IPS-11a (cell line): Measurements from ENCODE around the gene TEAD4.

ENCODE experiments used
- H3K4me3 ChIP-seq: one replicate; pipeline ENCODE4 v1.5.1; 2013; ENCODE audit warnings: low read depth, low read length, control low read depth

Gene TEAD4

DNA sequence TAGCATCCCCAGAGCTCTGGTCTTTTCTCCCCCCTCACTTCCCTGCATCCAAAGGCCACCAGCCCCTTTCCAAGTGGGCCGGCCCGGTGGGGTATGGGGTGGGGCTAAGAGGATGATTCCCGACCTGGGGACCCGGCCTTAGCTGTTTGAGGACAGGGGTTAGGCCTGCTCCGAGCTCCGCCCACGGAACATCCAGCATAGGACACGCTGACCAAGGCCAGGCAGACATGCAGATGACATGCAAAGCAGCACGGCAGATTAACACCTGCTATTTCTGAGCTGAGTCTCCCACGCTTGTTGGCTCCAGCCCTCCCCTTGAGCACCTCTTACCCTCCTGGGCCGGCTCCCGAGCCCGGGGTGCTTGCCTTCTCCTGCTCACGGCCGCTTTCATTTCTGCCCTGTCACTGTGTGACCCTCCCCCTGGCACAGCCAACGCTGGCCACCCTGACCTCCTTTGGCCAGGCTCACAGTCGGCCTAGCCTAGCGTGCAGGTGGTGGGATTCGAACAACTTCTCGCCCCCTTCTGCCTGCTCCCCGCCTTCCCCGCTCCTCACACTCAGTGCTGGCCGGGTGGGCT, 40.2 kb downstream of the TEAD4 start:
- no peak overlapping the region for H3K4me3 ChIP-seq

DNA sequence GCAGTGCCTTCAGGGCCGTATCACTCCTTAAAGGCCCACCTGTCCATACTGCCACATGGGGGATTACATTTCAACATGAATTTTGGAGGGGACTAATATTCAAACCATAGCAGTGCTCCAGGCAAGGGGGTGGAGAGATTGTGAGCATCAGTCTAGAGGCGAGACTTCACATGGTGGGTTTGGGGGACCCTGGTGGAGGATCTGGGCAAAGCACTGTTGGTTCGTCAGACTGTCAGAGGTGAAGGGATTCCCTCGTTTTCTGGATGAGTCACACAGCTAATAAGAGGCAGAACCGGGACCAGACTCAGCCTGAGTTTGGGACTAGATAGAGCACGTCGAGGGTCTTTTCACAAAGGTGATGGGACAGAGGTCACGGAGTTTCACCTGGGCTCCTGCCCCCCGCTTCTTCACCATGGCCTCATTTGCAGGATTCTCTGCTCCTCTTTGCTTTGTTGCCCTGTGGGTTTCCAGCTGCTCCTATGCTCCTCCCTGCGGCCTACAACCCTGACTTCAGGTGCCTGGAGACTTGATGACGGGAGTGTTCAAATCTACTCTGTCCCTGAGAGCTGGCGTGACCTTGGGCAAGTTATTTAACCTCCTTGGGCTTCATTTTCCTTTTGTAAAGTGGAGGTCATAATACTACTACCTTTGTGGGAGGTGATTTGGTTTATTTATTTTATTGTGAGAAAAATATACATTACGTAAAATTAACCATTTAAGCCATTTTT, 41.5 kb downstream of the TEAD4 start:
- H3K4me3 ChIP-seq: no peak overlapping the region

DNA sequence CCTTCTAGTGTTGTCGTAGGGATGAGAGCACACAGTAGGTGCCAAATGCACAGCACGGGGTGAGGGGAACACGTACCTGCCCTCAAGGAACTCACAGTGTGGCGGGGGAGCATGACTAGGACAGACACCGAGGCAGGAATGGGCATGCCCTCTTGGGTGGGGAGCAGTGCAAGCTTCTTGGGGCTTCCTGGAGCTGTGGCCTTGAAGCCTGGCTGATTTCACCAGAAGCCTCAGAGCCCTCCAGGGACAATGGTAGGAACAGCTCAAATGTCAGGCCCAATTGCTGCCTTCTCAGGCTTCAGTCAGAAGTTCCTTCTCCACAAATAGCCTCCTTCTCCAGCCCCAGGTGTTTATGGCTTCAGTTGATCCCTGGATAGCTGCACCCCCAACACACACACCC, 43.4 kb downstream of the TEAD4 start:
- no peak overlapping the region for H3K4me3 ChIP-seq

DNA sequence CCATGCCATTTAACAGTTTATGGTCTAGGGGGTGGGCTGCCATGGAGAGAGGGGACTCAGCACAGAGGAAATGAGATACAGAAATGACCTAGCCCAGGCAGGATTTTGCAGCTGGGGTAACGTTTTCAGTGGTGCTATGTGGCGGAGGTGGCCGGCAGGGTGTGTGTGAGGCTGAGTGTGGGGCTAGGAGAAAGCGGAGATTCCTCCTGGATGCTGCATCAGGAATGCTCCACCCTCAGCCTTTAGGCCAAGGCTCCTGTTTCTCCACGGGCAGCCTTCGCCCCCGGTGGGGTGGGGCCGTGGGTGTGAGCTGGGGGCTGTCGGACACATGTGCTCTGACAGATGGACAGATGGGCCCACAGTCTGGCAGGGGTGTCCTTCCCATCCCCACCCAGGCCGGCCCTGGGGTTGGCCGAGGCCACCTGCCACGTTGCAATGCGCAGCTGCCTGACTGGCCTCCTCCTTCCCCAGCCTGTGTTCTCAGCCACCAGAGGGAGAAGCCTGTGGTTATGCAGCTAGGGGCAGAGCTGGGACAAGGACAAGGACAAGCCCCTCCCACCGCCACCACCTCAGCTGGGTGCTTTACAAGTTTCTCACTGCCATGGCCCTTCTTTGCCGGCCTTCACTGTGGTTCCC, 44.3 kb downstream of the TEAD4 start:
- H3K4me3 ChIP-seq: no peak overlapping the region

DNA sequence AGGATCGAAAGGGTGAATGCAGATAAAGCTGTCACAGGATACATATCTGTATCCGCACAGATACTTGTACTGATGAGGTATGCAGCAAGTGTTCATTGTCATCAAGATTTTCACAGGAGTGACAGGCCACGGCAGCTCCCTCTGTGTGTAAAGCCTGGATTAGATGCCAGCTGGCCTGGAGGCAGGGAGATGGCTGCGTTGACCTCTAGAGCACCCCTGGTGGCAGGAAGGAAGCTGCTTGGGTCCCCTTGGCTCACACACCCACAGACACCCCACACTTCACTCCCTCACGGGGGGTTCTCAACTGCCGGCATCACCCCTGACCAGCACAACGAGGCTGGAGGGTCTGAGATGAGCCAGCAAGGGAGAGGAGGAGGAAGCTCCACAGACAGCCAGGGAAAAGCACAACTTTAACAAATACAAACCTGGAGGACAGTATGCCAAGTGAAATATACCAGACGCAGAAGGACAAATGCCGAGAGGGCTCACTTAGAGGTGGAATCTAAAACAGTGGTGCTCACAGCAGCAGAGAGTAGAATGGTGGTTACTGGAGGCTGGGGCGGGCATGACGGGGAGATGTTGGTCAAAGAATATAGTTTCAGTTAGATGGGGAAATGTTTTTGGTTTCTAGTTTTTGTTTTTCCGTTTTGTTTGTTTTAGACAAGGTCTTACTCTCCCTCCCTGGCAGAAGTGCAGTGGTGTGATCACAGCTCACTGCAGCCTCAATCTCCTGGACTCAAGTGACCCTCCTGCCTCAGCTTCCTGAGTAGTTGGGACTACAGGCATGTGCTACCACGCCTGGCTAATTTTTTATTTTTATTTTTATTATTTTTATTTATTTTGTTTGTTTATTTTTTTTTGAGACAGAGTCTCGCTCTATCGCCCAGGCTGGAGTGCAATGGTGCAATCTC, 45.7 kb downstream of the TEAD4 start:
- H3K4me3 ChIP-seq: no peak overlapping the region

DNA sequence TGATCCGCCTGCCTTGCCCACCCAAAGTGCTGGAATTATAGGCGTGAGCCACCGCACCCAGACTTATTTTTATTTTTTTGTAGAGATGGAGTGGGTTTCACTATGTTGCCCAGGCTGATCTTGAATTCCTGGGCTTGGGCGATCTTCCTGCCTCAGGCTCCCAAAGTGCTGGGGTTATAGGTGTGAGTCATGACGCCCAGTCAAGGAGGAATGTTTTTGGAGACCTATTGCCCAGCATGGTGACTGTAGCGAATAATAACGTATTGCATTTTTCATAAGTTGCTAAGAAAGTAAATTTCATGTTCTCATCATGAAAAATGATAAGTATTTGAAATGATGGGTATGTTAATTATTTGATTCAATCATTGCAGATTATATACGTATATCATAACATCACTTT, 46.5 kb downstream of the TEAD4 start:
- H3K4me3 ChIP-seq: no peak overlapping the region

DNA sequence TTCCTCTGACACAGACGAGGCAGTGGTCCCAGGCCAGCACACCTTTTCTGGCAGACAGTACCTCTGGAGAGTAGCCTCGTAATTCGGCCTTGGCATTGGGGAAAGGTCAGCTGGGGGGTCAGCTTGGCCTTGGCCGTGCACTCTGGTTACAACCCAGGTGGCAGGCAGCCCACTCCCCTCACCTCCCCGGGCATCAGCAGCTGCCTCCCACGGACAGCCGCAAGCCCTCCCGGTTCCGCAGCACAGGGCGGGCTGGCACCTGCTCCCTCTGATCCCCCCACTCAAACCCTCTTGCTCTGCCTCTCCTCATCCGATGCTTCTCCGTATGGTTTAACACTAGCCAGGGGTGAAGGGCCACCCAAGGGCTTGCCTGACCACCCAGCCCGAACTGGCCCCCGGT, 50.6 kb downstream of the TEAD4 start:
- no peak overlapping the region for H3K4me3 ChIP-seq

DNA sequence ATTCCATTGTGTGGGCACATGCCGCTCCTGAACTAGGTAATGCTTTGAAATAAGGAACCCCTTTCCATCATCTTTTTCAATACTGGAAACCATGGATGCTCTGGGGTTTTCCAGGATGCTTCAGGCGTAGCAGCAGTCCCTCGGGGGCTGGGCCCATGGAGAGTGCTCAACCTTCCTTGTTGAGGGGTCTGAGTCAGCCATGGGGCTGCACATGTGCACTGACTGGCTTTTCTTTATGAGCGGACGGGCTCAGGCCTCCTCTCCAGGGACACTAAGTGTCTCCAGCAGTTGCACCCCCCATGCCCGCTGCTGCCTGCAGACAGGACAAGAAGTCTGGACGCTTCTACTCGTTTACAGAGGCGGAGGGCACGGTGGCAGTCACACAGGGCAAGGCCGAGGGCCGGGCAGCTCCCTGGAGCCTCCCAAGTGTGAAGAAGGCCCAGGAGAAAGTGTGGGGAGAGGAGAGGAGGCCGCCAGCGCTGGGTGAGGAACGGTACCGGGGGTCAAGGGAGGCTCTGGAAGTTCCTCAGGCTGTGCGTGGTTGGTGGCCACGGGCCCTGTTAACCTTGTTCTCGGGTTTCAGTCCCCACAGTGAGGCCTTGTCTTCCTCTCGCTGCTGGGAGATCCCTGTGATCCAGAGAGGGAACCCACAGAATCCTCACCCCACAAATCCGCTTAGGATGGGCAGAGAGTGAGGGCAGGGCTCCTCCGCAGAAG, 51.2 kb downstream of the TEAD4 start:
- no peak overlapping the region for H3K4me3 ChIP-seq

DNA sequence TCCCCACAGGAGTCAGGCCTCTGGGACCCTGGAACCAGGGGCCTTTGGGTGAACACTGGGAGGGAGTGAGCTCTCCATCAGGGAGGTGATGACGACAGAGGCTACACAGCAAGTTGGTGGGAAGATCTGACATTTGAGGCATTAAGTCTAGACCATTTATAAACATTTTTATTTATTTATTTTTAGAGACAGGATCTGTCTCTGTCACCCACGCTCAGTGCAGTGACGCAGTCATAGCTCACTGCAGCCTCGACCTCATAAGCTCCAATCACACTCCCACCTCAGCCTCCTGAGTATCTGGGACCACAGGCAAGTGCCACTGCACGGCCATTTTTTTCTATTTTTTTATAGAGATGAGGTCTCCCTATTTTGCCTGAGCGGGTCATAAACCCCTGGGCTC, 53.6 kb downstream of the TEAD4 start:
- H3K4me3 ChIP-seq: no peak overlapping the region

DNA sequence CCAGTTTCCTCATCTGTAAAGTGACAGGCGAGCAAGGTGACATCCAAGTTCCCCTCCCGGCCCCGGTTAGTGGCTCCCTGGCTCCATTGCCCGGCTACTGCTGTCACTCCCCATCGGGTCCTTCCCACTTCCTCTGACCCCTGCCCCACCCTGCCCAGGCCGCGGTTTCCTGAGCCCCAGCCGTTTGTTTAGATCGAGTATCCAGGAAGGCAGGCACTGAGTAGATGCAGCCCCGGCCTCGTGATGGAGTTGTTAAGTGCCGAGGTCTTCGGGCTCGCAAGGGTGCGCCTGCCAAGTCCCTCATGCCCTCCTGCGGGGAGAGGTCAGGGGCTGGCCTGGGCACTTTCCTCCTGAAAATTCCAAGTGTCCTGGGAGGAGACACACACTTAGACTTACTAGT, 55.4 kb downstream of the TEAD4 start:
- H3K4me3 ChIP-seq: no peak overlapping the region

DNA sequence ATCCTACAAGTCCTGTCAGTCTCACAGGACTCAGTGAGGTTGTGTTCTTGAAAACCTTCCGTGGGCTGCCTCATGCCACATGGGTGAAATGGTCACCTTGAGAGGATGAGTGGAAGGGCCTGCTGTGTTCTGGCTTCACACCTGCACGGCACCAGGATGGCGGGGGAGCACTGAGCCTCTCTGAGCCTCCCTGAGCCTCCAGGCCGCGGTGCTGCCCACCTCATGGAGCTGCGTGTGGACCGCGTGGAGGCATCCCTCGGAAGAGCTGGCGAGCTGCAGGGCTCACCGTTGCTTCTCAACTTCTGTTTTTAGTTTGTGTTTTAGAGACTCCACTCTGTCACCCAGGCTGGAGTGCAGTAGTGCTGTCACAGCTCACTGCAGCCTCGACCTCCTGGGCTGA, 56.2 kb downstream of the TEAD4 start:
- H3K4me3 ChIP-seq: no peak overlapping the region

DNA sequence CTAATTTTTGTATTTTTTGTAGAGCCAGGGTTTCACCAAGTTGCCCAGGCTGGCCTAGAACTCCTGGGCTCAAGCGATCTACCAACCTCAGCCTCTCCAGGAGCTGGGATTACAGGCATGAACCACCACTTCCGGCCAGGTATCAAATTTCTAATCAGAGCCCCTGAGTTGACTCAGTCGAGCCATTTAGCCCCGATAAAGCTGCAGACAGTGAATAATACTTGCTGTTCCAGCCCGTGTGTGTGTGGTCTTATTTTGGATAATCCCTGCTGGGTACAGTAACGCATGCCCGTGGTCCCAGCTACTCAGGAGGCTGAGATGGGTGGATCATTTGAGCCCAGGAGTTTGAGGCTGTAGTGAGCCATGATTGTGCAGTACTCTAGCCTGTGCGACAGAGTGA, 57.0 kb downstream of the TEAD4 start:
- no peak overlapping the region for H3K4me3 ChIP-seq

DNA sequence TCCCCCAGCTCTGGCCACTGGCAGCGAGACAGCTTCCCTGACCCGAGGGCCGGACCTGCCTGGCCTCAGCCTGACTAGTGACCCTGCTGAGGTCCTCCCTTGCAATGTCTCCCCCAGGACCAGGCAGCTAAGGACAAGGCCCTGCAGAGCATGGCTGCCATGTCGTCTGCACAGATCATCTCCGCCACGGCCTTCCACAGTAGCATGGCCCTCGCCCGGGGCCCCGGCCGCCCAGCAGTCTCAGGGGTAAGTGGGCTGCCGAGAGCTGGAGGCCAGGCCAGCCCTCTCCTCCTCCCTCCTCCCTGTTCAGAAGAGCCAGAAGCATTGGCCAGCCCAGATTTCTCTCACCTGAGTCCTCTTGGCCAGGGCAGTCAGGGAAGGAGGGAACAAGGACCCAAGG, 58.1 kb downstream of the TEAD4 start:
- no peak overlapping the region for H3K4me3 ChIP-seq

DNA sequence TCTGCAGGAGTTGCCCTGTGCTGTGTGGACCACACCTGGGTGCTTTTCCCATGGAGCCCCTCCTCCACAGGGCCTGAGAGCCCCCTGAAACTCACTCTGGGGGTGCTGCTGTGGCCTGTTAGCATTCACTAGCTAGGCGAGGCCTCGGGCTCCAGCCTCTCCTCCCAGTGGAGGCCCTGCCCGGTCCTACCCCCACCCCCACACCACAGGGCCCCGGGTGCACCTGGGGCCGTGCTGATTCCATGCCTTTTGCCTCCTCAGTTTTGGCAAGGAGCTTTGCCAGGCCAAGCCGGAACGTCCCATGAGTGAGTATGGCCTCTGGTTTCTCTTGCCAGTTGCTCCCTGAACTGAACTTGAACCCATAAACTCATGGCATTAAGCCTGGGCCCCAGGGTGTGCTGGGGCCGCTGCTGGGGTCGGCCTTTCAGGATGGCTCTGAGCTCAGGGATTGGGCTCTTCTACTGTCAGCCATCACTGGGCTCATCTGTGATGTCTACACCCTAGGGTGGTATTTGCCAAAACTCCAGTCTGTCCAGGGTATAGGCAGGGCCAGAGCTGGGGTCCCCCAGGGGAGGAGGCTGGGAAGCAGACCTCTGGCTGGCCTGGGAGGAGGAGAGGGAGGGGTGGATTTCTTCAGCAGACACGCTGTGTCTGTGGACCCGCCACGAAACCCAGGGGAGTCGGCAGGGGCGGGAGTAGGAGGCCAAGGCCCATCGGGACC, 59.2 kb downstream of the TEAD4 start:
- no peak overlapping the region for H3K4me3 ChIP-seq

DNA sequence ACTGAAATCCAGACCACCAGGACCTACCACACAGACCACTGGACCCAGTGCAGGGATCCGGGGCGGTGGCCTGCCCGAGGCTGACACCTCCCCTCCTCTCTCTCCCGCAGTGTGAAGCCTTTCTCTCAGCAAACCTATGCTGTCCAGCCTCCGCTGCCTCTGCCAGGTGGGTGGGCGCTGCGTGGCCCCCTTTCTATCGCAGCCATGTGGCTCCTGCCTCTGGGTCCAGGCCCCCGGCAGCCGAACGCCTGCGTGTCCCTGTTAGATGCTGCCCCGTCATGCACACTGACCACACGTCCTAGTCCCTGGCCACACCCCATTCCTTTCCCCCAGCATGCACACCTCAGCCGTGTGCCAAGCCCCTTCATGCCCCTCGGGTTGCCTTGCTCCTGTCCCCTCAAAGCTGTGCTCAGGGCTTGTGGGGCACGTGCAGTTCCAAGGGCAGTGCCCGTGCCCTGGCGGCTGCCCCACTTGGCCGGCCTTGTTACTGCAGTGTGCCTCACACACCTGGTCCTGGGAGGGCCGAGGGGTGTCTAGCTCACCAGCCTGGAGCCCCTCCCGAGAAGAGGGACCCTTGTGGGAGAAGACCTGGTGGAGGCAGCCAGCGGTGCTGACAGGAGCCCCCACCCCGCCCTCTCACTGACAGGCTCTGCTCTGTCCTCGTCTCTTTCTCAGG, 59.9 kb downstream of the TEAD4 start:
- H3K4me3 ChIP-seq: no peak overlapping the region

DNA sequence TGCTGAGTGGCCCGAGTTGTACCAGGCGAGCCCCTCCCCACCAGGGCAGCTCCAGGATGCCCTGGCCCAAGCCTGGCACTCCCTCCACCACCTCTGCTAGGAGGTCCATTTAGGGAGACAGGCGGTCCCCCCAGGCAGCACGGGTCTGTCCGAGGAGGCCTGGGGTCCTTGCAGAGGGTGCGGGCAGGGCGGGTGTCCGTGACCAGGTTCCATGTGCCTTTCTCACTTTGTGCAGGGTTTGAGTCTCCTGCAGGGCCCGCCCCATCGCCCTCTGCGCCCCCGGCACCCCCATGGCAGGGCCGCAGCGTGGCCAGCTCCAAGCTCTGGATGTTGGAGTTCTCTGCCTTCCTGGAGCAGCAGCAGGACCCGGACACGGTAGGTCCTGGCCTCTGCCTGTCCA, 61.2 kb downstream of the TEAD4 start:
- no peak overlapping the region for H3K4me3 ChIP-seq

DNA sequence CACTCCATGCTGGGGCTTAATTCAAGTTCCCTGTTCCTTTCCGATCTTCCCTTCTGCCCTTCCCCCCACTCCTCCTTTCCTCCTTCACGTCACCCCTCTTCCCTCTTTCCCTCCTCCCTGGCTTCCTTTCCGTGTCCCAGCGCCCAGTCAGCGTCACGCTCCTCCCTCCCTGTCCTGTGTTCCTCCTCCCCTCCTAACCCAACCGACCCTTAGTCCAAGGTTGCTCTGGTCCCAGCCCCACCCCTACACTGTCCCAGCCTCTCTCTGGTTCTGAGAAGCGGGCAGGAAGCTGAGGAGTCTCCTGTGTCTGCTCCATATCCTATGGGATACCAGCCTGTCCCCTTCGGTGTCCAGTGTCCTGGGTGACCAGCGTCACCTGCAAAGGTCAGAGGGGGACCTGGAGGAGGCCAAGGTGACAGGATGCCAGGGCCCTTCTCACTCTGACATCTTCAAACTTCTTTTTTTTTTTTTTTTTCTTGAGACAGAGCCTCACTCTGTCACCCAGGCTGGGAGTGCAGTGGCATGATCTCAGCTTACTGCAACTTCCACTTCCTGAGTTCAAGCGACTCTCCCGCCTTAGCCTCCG, 61.7 kb downstream of the TEAD4 start:
- no peak overlapping the region for H3K4me3 ChIP-seq

DNA sequence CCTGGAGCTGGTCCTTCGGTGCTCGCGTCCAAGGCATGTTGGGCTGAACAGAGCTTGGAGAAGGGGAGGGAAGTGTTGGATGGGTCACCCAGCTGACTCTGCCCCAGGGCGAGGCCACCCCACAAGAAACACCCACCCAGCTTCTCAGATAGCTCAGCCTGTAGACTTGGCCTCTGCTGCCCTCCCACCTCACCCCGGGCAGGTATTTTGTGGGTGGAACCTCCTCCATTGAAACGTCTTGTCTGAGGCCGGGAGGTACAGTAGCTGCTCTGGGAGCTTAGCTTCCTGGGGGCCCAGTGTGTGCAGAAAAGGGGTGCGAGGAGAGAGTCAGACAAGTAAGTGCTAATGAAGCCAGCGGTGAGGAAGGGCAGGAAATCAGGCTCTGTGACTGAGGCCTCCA, 63.2 kb downstream of the TEAD4 start:
- H3K4me3 ChIP-seq: no peak overlapping the region

DNA sequence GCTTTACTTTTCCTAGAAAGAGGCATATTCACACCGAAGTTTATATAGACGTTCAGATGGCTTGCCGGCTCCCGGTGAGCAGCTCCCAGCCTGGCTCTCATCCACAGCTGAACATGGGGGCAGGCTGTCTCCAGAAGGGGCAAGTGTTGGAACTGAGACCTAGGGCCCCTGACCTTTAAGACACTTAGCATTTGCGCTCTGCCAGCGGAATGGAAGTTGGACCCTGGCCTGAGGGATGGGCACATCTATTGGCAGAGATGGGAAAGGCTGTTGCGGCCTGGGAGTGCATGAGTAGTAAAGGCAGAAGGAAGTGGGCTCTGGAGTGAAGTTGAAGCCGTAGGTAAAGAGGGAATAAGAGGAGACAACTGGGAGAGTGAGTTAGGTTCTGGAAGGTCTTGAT, 63.8 kb downstream of the TEAD4 start:
- H3K4me3 ChIP-seq: no peak overlapping the region
